SIG-M5 (cell line): ENCODE measurements around the gene NUDT6.

ENCODE experiments used
- DNase-seq: peaks from one replicate; lab custom pipeline; 2025; lab: John Stamatoyannopoulos, UW

Gene NUDT6

DNA sequence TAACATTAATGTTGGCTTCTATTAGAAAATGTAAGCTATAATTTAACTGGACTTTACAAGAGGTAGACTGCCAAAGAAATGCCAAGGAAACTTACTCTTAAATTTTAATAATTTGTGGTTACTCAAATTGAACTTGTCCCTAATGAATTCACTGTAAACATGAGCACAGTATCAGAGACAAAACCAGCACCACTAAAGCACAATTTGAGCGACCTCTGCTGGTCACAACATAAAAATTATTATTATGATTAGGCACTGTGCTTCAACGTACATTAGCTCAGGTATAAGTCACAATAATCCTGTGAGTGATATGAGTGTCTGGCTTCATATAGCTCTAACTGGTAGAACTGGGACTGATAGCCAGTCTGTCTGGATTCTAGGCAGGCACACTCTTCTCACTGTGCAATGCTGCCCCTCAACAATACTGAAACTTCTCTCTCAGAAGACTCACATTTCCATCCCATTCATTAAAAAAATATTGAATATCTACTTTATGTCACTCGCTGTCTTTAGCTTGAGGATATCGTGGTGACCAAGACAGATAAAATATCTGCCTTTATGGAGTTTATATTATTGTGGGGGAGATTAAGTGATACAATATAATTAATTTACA lies 8.0 kb downstream of the NUDT6 start:
- DNase-seq, result no peak

DNA sequence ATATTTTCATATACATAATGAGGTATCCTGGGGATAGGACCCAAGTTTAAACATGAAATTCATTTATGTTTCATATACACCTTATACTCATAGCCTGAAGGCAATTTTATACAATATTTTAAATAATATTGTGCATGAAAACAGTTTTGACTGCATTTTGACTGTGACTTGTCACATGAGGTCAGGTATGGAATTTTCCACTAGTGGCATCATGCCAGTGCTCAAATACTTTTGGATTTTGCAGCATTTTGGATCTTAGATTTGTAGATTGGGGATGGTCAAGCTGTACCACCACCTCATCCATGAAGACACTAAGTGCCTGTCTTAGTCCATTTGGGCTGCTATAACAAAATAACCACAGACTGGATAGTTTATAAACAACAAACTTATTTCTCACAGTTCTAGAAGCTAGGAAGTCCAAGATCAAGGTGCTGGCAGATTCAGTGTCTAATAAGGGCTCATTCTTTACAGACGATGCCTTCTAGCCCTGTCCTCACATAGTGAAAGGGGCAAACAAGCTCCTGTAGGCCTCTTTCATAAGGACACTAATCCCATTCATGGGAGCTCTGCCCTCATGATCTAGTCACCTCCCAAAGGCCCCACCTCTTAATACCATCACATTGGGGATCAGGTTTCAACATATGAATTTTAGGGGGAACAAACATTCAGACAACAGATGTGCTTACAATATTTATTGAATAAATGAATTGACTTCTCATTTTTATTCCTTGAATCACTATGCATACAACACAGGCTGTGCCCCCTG lies 9.4 kb downstream of the NUDT6 start:
- no peak for DNase-seq

DNA sequence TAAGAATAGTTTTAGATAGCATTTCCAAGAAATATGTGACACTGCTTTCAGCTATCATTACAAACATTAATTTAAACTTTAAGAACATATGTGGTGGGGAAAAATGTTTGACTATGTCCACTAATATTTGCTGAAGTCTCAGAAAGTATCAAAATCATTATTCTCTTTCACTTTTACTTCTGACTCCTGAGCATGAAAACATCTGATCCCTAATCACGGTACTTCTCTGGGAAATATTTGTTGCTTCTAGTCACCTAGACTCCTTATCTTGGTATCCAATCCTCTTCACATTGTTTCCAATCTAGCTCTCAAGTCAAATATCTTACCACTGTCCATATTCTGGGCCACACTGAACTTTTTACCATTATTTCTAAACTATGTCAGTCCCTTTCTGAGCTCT lies 10.8 kb downstream of the NUDT6 start:
- DNase-seq, result no peak

DNA sequence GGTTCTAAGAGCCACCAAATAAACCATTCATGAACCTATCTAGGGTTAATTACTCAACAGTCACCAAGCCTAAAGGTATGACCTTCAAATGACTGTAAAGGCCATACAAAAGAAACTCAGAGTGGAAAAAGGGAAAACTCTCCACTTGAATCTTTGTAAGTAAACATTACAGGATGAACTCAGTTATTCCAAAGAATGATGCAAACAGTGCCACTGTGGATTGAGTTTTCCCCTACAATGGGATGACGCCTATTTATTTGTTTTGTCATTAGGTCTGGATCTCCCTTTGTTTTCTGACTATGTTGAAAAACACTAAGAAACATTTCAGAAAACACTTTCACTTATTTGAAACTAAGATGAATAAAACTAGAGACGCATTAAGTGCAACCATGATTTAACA lies 12.7 kb downstream of the NUDT6 start:
- no peak for DNase-seq

DNA sequence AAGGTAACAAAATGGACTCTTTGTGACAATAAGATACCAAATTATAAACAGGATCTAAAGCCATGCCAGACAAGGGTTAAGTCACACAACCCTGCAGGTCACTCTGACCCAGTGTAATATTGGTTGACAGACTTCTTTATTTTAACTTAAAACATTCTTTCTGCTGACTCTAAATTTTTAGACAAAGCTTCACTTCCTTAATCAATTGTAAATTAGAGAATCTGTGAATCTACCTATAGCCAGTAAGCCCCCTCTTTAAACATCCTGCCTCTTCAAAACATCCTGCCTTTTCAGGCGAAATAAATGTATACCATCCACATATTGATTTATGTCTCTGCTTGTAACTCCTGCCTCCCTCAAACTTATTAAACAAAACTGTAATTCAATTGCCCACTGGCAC lies 14.2 kb downstream of the NUDT6 start:
- DNase-seq, result no peak

DNA sequence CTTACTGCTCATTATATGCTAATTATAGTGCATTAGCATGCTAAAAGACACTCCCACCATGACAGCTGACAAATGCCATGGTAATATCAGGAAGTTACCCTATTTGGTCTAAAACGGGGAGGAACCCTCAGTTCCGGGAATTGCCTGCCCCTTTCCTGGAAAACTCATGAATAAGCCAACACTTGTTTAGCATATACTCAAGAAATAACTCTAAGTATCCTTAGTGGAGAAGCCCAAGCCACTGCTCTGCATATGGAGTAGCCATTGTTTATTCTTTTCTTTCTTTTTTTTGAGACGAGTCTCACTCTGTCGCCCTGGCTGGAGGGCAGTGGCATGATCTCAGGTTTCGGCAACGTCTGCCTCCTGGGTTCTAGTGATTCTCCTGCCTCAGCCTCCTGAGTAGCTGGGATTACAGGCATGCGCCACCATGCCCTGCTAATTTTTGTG lies 15.5 kb downstream of the NUDT6 start:
- DNase-seq, result no peak

DNA sequence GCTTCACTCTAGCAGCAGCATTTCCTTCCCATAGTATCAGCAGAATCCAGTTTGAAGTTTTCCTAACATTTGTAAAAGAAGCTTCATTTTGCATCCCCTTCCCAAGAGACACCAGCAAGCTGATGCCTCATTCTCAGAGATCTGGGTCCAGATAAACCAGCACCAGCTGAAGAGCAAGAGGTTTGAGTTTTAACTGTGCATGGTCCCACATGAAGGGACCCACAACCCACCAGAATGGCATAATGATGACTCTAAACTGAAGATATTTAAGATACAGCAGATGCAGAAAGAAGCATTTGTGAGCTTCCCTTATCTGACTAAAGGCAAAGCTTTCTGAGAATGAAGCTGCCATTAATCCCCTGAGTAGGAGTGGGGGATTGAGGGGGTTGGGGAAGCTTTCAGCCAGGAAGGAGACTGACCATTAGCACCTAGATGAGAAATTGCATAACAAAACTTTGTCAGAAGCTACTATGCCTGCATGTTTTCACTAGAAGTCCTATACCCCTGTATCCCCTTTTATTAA lies 18.6 kb downstream of the NUDT6 start:
- no peak for DNase-seq

DNA sequence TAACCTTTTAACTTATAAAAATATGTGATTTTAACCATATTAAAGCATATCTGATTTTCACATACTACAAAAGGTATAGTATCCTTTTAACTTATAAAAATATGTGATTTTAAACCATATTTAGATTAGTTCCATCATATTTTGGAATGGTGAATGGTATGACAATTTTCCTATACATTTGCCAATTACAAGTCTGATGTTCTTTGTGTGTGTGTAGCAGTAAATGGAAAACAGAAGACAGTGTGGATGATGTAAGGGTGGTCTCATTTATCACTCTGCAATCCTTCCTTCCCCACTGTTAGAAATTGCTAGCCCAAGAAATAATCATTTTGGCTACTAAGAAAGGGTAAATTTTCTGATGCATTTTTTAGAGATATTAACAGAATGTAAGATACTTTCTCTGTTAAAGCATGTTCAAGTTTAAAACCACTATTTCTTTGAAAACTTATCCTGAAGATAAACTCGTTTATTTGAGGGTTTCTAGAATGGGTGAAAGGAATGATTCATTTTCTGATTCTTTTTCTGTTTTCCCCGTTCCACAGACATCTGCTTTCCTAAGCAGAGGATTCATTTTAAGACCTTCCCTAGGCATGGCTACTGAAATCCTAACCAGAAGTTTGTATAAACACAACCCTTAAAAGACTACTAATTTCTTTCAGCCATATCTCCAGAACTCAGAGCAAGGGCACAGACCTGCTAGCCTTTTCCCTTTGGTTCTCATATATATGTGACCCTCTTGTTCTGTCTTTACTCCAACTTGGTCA lies 21.0 kb downstream of the NUDT6 start:
- DNase-seq, result no peak

DNA sequence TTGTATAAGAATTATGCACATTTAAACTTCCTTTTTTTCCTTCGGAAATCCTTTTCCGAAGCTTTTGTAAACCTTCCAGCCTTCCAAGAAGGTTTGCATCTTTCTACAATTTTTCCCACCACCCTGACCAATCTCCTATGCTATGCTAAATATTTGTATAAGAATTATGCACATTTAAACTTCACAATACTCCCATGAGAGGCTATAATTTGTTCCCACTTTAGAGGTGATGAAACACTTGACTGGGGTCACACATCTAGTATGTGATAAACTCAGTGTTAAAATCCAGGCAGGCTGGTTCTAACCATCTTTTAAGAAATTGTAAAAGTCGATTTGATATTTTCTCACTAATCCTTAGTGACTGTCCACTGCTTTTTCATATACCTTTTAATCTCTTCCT lies 22.1 kb downstream of the NUDT6 start:
- no peak for DNase-seq

DNA sequence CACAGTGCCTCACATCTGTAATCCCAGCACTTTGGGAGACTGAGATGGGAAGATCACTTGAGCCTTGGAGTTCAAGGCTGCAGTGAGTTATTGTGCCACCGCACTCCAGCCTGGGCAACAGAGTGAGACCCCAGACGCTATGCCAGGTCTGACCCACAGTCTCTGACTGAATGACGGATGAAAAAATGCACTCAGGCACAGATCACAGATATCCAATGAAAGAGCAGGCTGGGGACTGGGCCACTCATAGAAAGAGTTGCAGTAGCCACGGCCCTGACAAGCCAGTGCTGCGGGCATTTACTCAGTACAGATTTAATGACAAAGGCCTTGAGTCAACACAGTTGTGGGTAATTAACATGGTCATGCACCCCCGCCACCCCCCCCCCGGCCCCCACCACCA lies 22.7 kb downstream of the NUDT6 start:
- no peak for DNase-seq

DNA sequence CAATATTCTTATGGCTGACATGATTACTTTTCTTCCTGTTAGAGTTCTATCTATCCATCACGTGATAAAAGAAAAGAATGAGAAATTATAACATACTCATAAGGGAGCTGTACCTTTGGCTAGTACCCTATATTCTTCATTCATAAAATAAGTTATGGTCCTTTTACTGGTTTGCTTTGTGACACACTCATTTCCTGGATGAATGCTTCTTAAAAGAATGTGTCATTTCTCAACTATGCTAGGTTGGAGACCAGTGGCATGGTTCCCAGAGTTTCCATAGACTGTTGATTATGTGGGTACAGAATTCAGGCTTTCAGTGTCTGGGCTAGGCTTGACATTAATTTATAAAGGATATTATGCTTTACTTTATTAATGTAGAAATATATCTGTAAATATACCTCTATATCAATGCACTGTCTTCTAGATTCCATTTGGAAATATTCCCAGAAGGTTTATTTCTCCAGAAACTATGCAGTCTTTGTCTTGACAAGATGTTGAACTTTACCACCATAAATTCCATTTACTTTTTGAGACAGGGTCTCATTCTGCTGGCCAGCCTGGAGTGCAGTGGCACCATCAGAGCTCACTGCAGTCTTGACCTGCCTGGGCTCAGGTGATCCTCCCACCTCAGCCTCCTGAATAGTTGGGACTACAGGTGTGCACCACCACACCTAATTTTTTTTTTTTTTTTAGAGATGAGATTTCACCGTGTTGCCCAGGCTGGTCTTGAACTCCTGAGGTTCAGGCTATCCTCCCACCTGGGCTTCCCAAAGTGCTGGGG lies 23.8 kb downstream of the NUDT6 start:
- no peak for DNase-seq

DNA sequence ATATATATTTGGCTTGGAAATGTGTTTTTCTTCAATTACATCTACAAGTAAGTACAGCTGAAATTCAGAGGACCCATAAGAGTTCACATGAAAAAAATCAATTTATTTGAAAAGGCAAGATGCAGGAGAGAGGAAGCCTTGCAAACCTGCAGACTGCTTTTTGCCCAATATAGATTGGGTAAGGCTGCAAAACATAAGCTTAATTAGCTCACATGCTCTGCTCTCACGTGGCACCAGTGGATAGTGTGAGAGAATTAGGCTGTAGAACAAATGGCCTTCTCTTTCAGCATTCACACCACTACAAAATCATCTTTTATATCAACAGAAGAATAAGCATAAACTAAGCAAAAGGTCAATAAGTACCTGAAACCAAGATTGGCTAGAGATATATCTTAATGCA lies 26.1 kb downstream of the NUDT6 start:
- no peak for DNase-seq

DNA sequence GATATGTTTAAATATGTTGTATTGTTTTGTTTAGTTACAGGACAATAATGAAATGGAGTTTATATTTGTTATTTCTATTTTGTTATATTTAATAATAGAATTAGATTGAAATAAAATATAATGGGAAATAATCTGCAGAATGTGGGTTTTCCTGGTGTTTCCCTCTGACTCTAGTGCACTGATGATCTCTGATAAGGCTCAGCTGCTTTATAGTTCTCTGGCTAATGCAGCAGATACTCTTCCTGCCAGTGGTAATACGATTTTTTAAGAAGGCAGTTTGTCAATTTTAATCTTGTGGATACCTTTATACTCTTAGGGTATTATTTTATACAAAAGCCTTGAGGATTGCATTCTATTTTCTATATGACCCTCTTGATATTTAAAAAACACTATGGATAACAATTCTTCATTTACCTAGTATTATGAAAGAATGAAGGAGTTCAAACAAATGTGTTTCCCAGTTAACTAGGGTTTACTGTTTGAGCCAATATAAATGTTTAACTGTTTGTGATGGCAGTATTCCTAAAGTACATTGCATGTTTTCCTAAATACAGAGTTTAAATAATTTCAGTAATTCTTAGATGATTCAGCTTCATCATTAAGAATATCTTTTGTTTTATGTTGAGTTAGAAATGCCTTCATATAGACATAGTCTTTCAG lies 26.9 kb downstream of the NUDT6 start:
- DNase-seq, result no peak

DNA sequence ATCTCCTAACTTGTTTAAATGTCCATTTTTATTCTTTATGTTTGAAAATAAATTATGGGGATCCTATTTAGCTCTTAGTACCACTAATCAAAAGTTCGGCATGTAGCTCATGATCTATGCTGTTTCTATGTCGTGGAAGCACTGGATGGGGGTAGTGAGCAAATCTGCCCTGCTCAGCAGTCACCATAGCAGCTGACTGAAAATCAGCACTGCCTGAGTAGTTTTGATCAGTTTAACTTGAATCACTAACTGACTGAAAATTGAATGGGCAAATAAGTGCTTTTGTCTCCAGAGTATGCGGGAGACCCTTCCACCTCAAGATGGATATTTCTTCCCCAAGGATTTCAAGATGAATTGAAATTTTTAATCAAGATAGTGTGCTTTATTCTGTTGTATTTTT lies 27.6 kb downstream of the NUDT6 start:
- no peak for DNase-seq

DNA sequence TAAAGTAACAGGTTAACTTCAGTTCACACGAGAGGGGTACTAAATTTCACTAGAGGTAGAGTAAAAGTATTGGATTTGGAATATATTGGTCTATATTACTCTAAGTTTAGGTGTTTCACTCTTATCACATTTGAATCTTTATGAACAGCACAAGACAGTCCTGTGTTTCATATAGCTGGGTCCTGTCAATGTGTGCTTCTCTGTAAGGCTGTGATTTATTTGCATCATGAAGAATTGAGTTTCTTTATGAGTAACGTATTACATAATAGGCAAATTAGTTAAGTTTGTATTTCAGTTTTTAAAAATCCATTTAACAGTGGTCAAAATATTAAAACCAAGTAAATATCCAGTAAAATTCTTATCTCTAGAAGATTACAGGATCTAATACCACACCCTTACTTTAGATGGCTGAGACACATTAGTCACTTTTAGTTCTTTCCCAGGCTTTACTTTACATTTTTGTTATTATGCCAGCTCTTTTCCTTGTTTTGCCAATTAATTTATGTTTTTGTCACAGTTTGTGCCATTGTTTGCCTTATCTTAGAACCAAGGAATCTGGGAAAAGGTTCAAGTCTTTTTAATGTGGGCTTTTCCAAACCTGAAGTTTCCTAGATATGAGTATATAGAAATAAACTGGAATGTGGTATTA lies 32.1 kb downstream of the NUDT6 start:
- no peak for DNase-seq

DNA sequence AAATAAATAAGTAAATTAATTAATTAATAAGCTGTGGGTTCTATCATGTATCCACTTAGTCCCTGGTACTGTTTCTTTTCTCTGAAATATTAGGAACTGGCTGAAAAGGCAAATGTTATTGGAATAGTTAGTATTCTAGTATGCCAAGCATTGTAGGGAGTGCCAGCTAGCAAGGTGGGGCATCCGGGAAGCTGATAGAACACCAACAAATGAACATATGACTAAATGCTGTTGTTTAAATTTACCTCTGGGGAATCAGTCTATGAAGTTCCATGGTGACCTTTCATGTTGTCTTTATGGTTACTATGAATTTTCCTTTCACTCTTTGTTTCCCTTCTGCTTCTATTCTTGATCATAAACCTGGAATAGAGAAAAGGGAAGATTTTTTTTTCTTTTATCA lies 32.7 kb downstream of the NUDT6 start:
- no peak for DNase-seq

DNA sequence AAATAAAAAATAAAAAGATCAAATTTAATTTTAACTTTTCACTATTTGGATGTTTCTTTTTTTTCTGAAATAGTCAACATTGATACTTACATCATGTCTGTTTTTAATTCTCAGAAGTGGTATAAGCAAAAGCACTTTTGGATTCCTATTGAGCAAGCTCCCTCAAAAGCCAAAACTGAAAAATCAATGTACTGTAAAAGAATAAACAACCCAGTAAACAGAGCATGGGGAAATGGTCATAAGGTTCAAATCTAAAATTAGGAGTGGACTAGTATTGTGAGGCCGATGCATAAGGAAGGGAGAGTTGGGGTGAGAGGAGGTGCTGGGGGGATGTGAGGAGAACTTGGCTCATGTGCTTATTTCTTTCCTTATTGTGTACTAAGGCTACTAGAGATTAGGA lies 37.9 kb downstream of the NUDT6 start:
- no peak for DNase-seq

DNA sequence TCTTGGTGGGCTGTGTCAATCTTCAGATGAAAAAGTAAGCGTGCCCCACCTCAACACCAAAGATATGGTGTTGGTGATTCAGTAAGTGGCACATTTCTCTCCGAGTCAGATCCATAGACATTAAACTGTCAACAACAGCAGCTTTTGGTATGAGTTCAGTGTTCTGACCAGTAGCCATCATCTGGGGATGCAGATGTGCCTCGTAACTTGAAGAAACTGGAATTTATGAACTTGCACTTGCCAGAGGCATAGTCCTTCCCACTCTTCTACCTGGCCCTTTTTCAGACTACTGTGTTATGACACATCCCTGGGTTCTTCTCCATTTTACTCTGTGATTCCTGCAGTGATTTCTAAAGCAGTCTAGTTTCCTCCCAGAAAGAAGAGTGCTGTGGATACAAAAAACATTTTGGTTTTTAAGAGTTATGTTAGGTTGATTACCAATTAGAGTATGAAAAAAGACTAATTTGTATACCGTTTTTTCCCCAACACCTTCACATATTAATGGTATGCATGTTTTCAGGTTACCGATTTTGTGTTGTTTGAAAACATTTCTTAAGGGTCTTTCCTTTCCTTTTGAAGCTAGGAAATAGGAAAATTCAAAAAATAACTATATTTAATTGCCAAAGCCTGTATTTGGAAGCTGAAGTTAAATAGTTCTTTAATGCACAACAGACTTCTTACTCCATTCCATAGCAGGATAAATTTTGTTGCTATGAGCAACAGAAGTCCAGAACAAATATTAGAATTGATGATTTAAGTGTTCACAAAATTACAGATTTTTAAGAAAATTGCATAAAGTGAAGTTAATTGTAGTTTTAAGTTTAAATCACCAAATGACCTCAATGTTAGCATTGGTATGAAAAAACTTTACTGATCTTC lies 39.3 kb downstream of the NUDT6 start:
- DNase-seq, result no peak

DNA sequence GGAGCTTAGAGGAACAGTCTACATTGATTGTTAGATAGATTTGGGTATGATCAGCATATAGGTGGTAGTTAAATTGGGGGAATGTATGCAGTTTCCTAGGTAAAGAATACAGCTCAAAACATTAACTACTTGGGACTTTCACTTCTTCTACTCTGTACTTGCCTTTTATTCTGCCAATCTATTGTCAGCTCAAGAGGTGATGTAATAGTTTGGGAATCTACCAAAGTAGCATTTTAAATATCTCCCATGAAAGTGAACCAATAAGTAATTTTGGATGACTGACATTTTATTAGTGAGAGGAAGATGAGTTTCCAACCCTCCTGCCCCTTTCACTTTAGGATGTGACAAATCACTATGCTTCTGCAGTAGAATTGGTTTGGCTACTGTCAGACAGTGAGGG lies 43.4 kb downstream of the NUDT6 start:
- no peak for DNase-seq

DNA sequence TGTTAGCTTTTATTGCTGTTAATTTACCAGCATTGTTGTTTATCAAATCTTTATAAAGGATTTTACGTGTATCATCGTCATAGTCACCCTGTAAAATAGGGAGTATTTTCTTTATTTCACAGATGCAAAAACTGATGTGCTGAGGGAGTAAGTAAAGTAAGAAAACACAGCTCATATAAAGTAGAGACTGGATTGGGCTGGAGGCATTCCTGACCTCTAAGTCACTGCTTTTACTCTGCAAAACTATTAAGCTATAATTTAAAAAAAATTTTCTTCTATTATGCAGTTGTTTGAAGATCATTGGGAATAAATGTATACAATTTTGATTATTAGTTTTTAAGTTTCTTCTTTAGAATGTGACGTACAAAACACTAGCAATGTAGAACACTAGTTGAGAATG lies 45.9 kb downstream of the NUDT6 start:
- DNase-seq, result no peak
